H1 (cell line): Measurements from ENCODE around the gene RPLP2. TPM values are rescaled to one million over a fixed set of nuclear protein-coding genes. Genes with fewer than 3 reads are reported as not detected.

Experiments used
- CBX5 ChIP-seq: fragments of 300-800, 300-1000 bp; sonication (generic); IDR thresholded peaks from 2 replicates; pipeline ENCODE4 v1.7.1; 2016; ENCODE audit warnings: antibody characterized with exemption, low read length, low read depth
- EZH2 ChIP-seq: fragments of 200-600 bp; sonication (generic); IDR thresholded peaks from 2 replicates; pipeline ENCODE4 v1.7.1; 2012; ENCODE audit warnings: low read depth, mild to moderate bottlenecking, moderate library complexity, low read length, inconsistent platforms; ENCODE audit not compliant: severe bottlenecking
- FOSL1 ChIP-seq: IDR thresholded peaks from 2 replicates; pipeline ENCODE4 v1.6.1; 2011; ENCODE audit warnings: mild to moderate bottlenecking, low read depth, low read length, moderate library complexity; ENCODE audit not compliant: insufficient read depth
- NANOG ChIP-seq: IDR thresholded peaks from 2 replicates; pipeline ENCODE4 v1.6.1; 2011; ENCODE audit warnings: low read length, low read depth, mild to moderate bottlenecking, inconsistent platforms; ENCODE audit not compliant: insufficient read depth, poor library complexity, severe bottlenecking
- RBBP5 ChIP-seq: IDR thresholded peaks from 2 replicates; pipeline ENCODE4 v1.7.1; 2012; ENCODE audit warnings: low read depth, mild to moderate bottlenecking, inconsistent platforms, low read length, moderate library complexity, borderline replicate concordance
- RXRA ChIP-seq: IDR thresholded peaks from 2 replicates; pipeline ENCODE4 v1.6.1; 2011; ENCODE audit warnings: low read depth, mild to moderate bottlenecking, low read length, moderate library complexity; ENCODE audit not compliant: insufficient read depth
- SIRT6 ChIP-seq: IDR thresholded peaks from one replicate; pipeline ENCODE4 v1.7.1; 2012; ENCODE audit warnings: low read length, inconsistent platforms
- TAF1 ChIP-seq: IDR thresholded peaks from 2 replicates; pipeline ENCODE4 v1.6.1; 2011; ENCODE audit warnings: mild to moderate bottlenecking, low read depth, low read length
- TAF7 ChIP-seq: optimal IDR thresholded peaks from 2 replicates; pipeline ENCODE3; 2011; ENCODE audit warnings: low read depth, mild to moderate bottlenecking, inconsistent platforms, low read length, moderate library complexity, borderline replicate concordance
- YY1 ChIP-seq: IDR thresholded peaks from 2 replicates; pipeline ENCODE4 v1.6.1; 2011; ENCODE audit warnings: low read depth, mild to moderate bottlenecking, low read length
- ZNF274 ChIP-seq: IDR thresholded peaks from 2 replicates; pipeline ENCODE4 v1.7.0; 2012; ENCODE audit warnings: low read length, borderline replicate concordance; ENCODE audit errors: extremely low read depth
- polyA plus RNA-seq, 7 experiments: library from polyadenylated mRNA; depleted of rRNA in 3 of 7; stranded (reverse) in 5 of 7; unstranded in 2 of 7; fragments of >200 nt in 5 of 7; fragments of 200-250 nt in 2 of 7; gene quantifications; 1 replicate in 5 of 7; 2 replicates in 1 of 7; 4 replicates in 1 of 7; pipeline versions ENCODE4 v1.2.1 to v1.2.3, GENCODE V29; 2011 to 2013; ENCODE audit warnings: missing spikeins in 2 of 7, mixed read lengths in 2 of 7
- total RNA-seq: library from RNA; stranded (reverse); fragmentation: NEBNext Ultra II Directional; extraction: Animal tissue kit (Norgen Biotek cat#: 25700); gene quantifications from 2 replicates; pipeline ENCODE4 v1.2.1, GENCODE V29; 2021
- TF ChIP-seq, protein P1 (sequence below): fragments of 300-600 bp; sonication (generic); IDR thresholded peaks from 2 replicates; pipeline ENCODE4 v1.7.1; 2012; ENCODE audit warnings: low read length, moderate library complexity, mild to moderate bottlenecking, inconsistent platforms; ENCODE audit not compliant: insufficient replicate concordance

RPLP2 gene
- total and polyA plus RNA-seq, 2 of the 8 experiments (the other 6 are each of a cell fraction or from before 2014, with no cell fraction given): 1,789 to 2,106 TPM

DNA sequence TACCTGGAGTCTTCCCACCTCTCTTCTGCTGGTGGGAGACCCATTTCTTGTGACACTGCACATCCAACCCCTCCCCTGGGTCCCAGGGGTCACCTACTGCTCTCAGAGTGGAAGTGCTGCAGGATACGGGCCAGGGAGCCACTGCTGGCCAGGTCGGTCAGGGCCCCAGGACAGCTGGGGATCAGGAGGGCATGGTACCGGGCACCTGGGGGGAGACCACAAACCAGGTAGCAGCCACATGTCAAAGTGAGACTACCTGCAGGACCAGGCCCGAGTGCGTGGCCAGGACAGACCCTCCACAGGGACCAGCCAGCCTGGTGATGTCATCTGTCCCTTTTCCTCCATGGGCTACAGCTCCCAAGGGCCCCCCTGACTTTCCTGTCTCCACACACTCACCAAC lies 36.3 kb upstream of the RPLP2 start (continued):
- TF ChIP-seq, protein P1, sequence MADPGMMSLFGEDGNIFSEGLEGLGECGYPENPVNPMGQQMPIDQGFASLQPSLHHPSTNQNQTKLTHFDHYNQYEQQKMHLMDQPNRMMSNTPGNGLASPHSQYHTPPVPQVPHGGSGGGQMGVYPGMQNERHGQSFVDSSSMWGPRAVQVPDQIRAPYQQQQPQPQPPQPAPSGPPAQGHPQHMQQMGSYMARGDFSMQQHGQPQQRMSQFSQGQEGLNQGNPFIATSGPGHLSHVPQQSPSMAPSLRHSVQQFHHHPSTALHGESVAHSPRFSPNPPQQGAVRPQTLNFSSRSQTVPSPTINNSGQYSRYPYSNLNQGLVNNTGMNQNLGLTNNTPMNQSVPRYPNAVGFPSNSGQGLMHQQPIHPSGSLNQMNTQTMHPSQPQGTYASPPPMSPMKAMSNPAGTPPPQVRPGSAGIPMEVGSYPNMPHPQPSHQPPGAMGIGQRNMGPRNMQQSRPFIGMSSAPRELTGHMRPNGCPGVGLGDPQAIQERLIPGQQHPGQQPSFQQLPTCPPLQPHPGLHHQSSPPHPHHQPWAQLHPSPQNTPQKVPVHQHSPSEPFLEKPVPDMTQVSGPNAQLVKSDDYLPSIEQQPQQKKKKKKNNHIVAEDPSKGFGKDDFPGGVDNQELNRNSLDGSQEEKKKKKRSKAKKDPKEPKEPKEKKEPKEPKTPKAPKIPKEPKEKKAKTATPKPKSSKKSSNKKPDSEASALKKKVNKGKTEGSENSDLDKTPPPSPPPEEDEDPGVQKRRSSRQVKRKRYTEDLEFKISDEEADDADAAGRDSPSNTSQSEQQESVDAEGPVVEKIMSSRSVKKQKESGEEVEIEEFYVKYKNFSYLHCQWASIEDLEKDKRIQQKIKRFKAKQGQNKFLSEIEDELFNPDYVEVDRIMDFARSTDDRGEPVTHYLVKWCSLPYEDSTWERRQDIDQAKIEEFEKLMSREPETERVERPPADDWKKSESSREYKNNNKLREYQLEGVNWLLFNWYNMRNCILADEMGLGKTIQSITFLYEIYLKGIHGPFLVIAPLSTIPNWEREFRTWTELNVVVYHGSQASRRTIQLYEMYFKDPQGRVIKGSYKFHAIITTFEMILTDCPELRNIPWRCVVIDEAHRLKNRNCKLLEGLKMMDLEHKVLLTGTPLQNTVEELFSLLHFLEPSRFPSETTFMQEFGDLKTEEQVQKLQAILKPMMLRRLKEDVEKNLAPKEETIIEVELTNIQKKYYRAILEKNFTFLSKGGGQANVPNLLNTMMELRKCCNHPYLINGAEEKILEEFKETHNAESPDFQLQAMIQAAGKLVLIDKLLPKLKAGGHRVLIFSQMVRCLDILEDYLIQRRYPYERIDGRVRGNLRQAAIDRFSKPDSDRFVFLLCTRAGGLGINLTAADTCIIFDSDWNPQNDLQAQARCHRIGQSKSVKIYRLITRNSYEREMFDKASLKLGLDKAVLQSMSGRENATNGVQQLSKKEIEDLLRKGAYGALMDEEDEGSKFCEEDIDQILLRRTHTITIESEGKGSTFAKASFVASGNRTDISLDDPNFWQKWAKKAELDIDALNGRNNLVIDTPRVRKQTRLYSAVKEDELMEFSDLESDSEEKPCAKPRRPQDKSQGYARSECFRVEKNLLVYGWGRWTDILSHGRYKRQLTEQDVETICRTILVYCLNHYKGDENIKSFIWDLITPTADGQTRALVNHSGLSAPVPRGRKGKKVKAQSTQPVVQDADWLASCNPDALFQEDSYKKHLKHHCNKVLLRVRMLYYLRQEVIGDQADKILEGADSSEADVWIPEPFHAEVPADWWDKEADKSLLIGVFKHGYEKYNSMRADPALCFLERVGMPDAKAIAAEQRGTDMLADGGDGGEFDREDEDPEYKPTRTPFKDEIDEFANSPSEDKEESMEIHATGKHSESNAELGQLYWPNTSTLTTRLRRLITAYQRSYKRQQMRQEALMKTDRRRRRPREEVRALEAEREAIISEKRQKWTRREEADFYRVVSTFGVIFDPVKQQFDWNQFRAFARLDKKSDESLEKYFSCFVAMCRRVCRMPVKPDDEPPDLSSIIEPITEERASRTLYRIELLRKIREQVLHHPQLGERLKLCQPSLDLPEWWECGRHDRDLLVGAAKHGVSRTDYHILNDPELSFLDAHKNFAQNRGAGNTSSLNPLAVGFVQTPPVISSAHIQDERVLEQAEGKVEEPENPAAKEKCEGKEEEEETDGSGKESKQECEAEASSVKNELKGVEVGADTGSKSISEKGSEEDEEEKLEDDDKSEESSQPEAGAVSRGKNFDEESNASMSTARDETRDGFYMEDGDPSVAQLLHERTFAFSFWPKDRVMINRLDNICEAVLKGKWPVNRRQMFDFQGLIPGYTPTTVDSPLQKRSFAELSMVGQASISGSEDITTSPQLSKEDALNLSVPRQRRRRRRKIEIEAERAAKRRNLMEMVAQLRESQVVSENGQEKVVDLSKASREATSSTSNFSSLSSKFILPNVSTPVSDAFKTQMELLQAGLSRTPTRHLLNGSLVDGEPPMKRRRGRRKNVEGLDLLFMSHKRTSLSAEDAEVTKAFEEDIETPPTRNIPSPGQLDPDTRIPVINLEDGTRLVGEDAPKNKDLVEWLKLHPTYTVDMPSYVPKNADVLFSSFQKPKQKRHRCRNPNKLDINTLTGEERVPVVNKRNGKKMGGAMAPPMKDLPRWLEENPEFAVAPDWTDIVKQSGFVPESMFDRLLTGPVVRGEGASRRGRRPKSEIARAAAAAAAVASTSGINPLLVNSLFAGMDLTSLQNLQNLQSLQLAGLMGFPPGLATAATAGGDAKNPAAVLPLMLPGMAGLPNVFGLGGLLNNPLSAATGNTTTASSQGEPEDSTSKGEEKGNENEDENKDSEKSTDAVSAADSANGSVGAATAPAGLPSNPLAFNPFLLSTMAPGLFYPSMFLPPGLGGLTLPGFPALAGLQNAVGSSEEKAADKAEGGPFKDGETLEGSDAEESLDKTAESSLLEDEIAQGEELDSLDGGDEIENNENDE: no peak
- TF ChIP-seq EZH2 (no peak), RBBP5 (no peak), FOSL1 (no peak), RXRA (no peak), TAF1 (no peak), NANOG (no peak), ZNF274 (no peak), CBX5 (no peak), YY1 (no peak), SIRT6 (no peak), TAF7 (no peak)
